Stimulated activated CD8-positive, alpha-beta memory T cell treated with anti-CD3 and anti-CD28 coated beads, Interleukin-12 subunit alpha, Interleukin-12 subunit beta, amount 100 ng/mL, for 24 hours (primary cell): ENCODE measurements around the gene CDC42BPA.
"Not testable (repeated sequence)": the region's sequence is repeated elsewhere in the genome, so short reads cannot be mapped to it uniquely, and the experiment has no call there.

Experiments
- DNase-seq: peaks from one replicate; pipeline ENCODE4 v3.0.0-alpha.2; 2020; ENCODE audit errors: extremely low read depth

The CDC42BPA gene

GRCh38 chr1:227336136-227336535 lies 17.8 kb upstream of the CDC42BPA start:
- not testable (repeated sequence) for DNase-seq

GRCh38 chr1:227335242-227336020 lies 17.1 kb upstream of the CDC42BPA start:
- DNase-seq: no peak

- no peak for DNase-seq
Measured at GRCh38 chr1:227333423-227333822, 15.1 kb upstream of the CDC42BPA start.

- no peak for DNase-seq
Measured at GRCh38 chr1:227330279-227331076, 12.2 kb upstream of the CDC42BPA start.

GRCh38 chr1:227328405-227329019 lies 10.2 kb upstream of the CDC42BPA start:
- no peak for DNase-seq

GRCh38 chr1:227325156-227325555 lies 6.9 kb upstream of the CDC42BPA start:
- DNase-seq: no peak

GRCh38 chr1:227323967-227324268 lies 5.6 kb upstream of the CDC42BPA start:
- no peak for DNase-seq

- no peak for DNase-seq
Measured at GRCh38 chr1:227323171-227323966, 5.1 kb upstream of the CDC42BPA start.

GRCh38 chr1:227322376-227322775 lies 4.1 kb upstream of the CDC42BPA start:
- DNase-seq: no peak

- no peak for DNase-seq
Measured at GRCh38 chr1:227321035-227321434, 2.7 kb upstream of the CDC42BPA start.

- DNase-seq: no peak
Measured at GRCh38 chr1:227320476-227320875, 2.2 kb upstream of the CDC42BPA start.

- DNase-seq: no peak
Measured at GRCh38 chr1:227318853-227319607, 738 bp upstream of the CDC42BPA start.

GRCh38 chr1:227317523-227318015 lies 723 bp downstream of the CDC42BPA start:
- no peak for DNase-seq

GRCh38 chr1:227317011-227317451 lies 1.3 kb downstream of the CDC42BPA start:
- no peak for DNase-seq

GRCh38 chr1:227316456-227316855 lies 1.8 kb downstream of the CDC42BPA start:
- no peak for DNase-seq

- no peak for DNase-seq
Measured at GRCh38 chr1:227315629-227316346, 2.5 kb downstream of the CDC42BPA start.

- no peak for DNase-seq
Measured at GRCh38 chr1:227314014-227314848, 4.1 kb downstream of the CDC42BPA start.

GRCh38 chr1:227312361-227313025 lies 5.8 kb downstream of the CDC42BPA start:
- DNase-seq: no peak
